Activated T-helper 1 cell treated with anti-CD3 and anti-CD28 coated beads, Interleukin-2, amount 50 U/mL, for 16 hours (primary cell): ENCODE measurements around the gene FCGBP.
"Not testable (repeated sequence)": the region's sequence is repeated elsewhere in the genome, so short reads cannot be mapped to it uniquely, and the experiment has no call there.

ENCODE experiments used
- DNase-seq, 2 donors: peaks; one replicate each; pipeline ENCODE4 v3.0.0-alpha.2; 2020; ENCODE audit warnings: low read depth in 1 of 2, low spot score in 1 of 2

Gene FCGBP

GRCh38 chr19:39934584-39935363 is at the start of gene FCGBP:
Gene FCGBP, minus strand, starts transcription at chr19:39934634.
- no peak for DNase-seq

- DNase-seq: no peak
These were observed 49.4 kb upstream of the FCGBP start for GRCh38 chr19:39983695-39984300.

- DNase-seq: no peak
These were observed 48.4 kb upstream of the FCGBP start for GRCh38 chr19:39982883-39983282.

- no peak for DNase-seq
These were observed 40.1 kb upstream of the FCGBP start for GRCh38 chr19:39974377-39975155.

- no peak for DNase-seq
These were observed 37.1 kb upstream of the FCGBP start for GRCh38 chr19:39971380-39972035.

- peak; percentile 96 to 97 for DNase-seq
These were observed 36.4 kb upstream of the FCGBP start, which contains the start of gene PSMC4 for GRCh38 chr19:39970675-39971379. Gene PSMC4, plus strand, starts transcription at chr19:39971165. Its CDS starts 38 bp downstream, at chr19:39971203.

GRCh38 chr19:39970425-39970674 is 35.9 kb upstream of the FCGBP start:
- DNase-seq: no peak

GRCh38 chr19:39969681-39970424 is 35.4 kb upstream of the FCGBP start:
- no peak for DNase-seq

- no peak for DNase-seq
These were observed 34.8 kb upstream of the FCGBP start for GRCh38 chr19:39969266-39969665.

GRCh38 chr19:39968789-39969188 is 34.4 kb upstream of the FCGBP start:
- no peak for DNase-seq

- no peak for DNase-seq
These were observed 33.1 kb upstream of the FCGBP start for GRCh38 chr19:39967561-39967960.

- DNase-seq: no peak
These were observed 32.2 kb upstream of the FCGBP start for GRCh38 chr19:39966617-39967016.

GRCh38 chr19:39963898-39964297 is 29.5 kb upstream of the FCGBP start:
- no peak for DNase-seq

GRCh38 chr19:39959407-39959806 is 25.0 kb upstream of the FCGBP start:
- not testable (repeated sequence) for DNase-seq

GRCh38 chr19:39958942-39959341 is 24.5 kb upstream of the FCGBP start:
- not testable (repeated sequence) for DNase-seq

- not testable (repeated sequence) for DNase-seq
These were observed 23.5 kb upstream of the FCGBP start for GRCh38 chr19:39957886-39958285.

GRCh38 chr19:39953915-39954314 is 19.5 kb upstream of the FCGBP start:
- DNase-seq: no peak

- DNase-seq: no peak
These were observed 17.3 kb upstream of the FCGBP start for GRCh38 chr19:39951686-39952085.

- DNase-seq: no peak
These were observed 16.7 kb upstream of the FCGBP start for GRCh38 chr19:39951065-39951650.
